ENCODE data around the gene PIM1.

- TF ChIP-seq CTCF (IDR thresholded peaks at IDR 0.05) (no peak), POLR2A (IDR thresholded peaks at IDR 0.05) (no peak)
Observed at GRCh38 chr6:37136821-37137200, 33.1 kb upstream of the PIM1 start.

Data from body of pancreas (tissue), 4 donors.